ENCODE data around the gene PFKFB1. TPM values are rescaled to one million over a fixed set of nuclear protein-coding genes. Genes with fewer than 3 reads are reported as not detected.

PFKFB1 gene
- polyA plus RNA-seq, 1 donor (not counting 4 experiments of a cell fraction or from before 2014, with no cell fraction given), result 0.33 TPM

GRCh38 chrX:54944816-54945215, 49.2 kb downstream of the PFKFB1 start:
- no peaks in the 10 kb centered on the region for H3K9me1 ChIP-seq (ENCODE audit: control insufficient read depth, extremely low read depth, insufficient read depth, low read length)
- H3K4me2 ChIP-seq (ENCODE audit: control insufficient read depth, extremely low read depth, insufficient read depth, low read depth, low read length), result no peak overlapping the region
- no peak overlapping the region for H2AFZ ChIP-seq (ENCODE audit: control insufficient read depth, low read length)
- TF ChIP-seq EZH2 (IDR thresholded peaks at IDR 0.05; ENCODE audit: low read length), result no peak
- TF ChIP-seq CTCF (optimal IDR thresholded peaks at IDR 0.05 in 1 of 3, IDR thresholded peaks at IDR 0.05 in 1 of 3, conservative IDR thresholded peaks at IDR 0.05 in 1 of 3; ENCODE audit: extremely low read depth in 1 of 3, insufficient read depth in 2 of 3, low read length in 3 of 3), result no peak
- no peak overlapping the region for H3K27ac ChIP-seq (ENCODE audit: control insufficient read depth, insufficient read depth, low read length)
- H3K79me2 ChIP-seq (ENCODE audit: control insufficient read depth, insufficient read depth, low read length), result no peaks in the 10 kb centered on the region
- no peaks in the 10 kb centered on the region for H3K9me3 ChIP-seq (ENCODE audit: control insufficient read depth, low read depth, low read length)
- no peak for FAIRE-seq
- H3K4me3 ChIP-seq (ENCODE audit: control insufficient read depth in 2 of 3, extremely low read depth in 1 of 3, insufficient read depth in 2 of 3, low read depth in 1 of 3, low read length in 3 of 3), result no peak overlapping the region
- dilution Hi-C loops (cut with MboI; ENCODE audit: extremely low pct_ligation_motif_present, low sequenced_read_pairs), result no loop called here
- no peak for DNase-seq (ENCODE audit: low read depth, low spot score)
- H3K36me3 ChIP-seq (ENCODE audit: control insufficient read depth in 2 of 2, extremely low read depth in 1 of 2, insufficient read depth in 2 of 2, low read length in 2 of 2), result no peaks in the 10 kb centered on the region
- H3K27me3 ChIP-seq (ENCODE audit: control insufficient read depth, extremely low read depth, insufficient read depth, low read length), result no peaks in the 10 kb centered on the region
- H3K4me1 ChIP-seq (ENCODE audit: control insufficient read depth, extremely low read depth, insufficient read depth, low read length), result no peaks in the 10 kb centered on the region
- no peak overlapping the region for H3K9ac ChIP-seq (ENCODE audit: control insufficient read depth, extremely low read depth, insufficient read depth, low read length)
- no peaks in the 10 kb centered on the region for H4K20me1 ChIP-seq (ENCODE audit: control insufficient read depth, extremely low read depth, insufficient read depth, low read length)

GRCh38 chrX:54937416-54937815, 56.6 kb downstream of the PFKFB1 start:
- Histone ChIP-seq H3K4me2 (ENCODE audit: control insufficient read depth, extremely low read depth, insufficient read depth, low read depth, low read length) (no peak overlapping the region), H3K9ac (ENCODE audit: control insufficient read depth, extremely low read depth, insufficient read depth, low read length) (no peak overlapping the region), H3K36me3 (ENCODE audit: control insufficient read depth in 2 of 2, extremely low read depth in 1 of 2, insufficient read depth in 2 of 2, low read length in 2 of 2) (no peaks in the 10 kb centered on the region), H4K20me1 (ENCODE audit: control insufficient read depth, extremely low read depth, insufficient read depth, low read length) (no peaks in the 10 kb centered on the region), H3K27ac (ENCODE audit: control insufficient read depth, insufficient read depth, low read length) (no peak overlapping the region), H3K9me1 (ENCODE audit: control insufficient read depth, extremely low read depth, insufficient read depth, low read length) (no peaks in the 10 kb centered on the region), H3K27me3 (ENCODE audit: control insufficient read depth, extremely low read depth, insufficient read depth, low read length) (no peaks in the 10 kb centered on the region), H3K9me3 (ENCODE audit: control insufficient read depth, low read depth, low read length) (no peaks in the 10 kb centered on the region), H2AFZ (ENCODE audit: control insufficient read depth, low read length) (no peak overlapping the region), H3K4me3 (ENCODE audit: control insufficient read depth in 2 of 3, extremely low read depth in 1 of 3, insufficient read depth in 2 of 3, low read depth in 1 of 3, low read length in 3 of 3) (no peak overlapping the region), H3K4me1 (ENCODE audit: control insufficient read depth, extremely low read depth, insufficient read depth, low read length) (no peaks in the 10 kb centered on the region), H3K79me2 (ENCODE audit: control insufficient read depth, insufficient read depth, low read length) (no peaks in the 10 kb centered on the region)
- TF ChIP-seq CTCF (optimal IDR thresholded peaks at IDR 0.05 in 1 of 3, IDR thresholded peaks at IDR 0.05 in 1 of 3, conservative IDR thresholded peaks at IDR 0.05 in 1 of 3; ENCODE audit: extremely low read depth in 1 of 3, insufficient read depth in 2 of 3, low read length in 3 of 3) (no peak), EZH2 (IDR thresholded peaks at IDR 0.05; ENCODE audit: low read length) (no peak)
- no peak for DNase-seq (ENCODE audit: low read depth, low spot score)
- dilution Hi-C loops (cut with MboI; ENCODE audit: extremely low pct_ligation_motif_present, low sequenced_read_pairs), result no loop called here
- FAIRE-seq, result no peak
